ENCODE results near the gene ATP8B3.
A peak's percentile ranks its signal among the peaks of the same experiment; 100 is the strongest.

Gene ATP8B3

GRCh38 chr19:1780272-1780958 is 31.7 kb downstream of the ATP8B3 start:
- no peak for DNase-seq (ENCODE audit: low read depth)

GRCh38 chr19:1779574-1779973 is 32.5 kb downstream of the ATP8B3 start:
- no peak overlapping the region for H3K4me3 ChIP-seq (ENCODE audit: low read depth, low read length)
- no peak for DNase-seq (ENCODE audit: low read depth)

More at GRCh38 chr19:1780272-1780958, 31.7 kb downstream of the ATP8B3 start:
- no peak overlapping the region for H3K4me3 ChIP-seq (ENCODE audit: low read depth, low read length)

- no peak for DNase-seq (ENCODE audit: low read depth)
- no peak overlapping the region for H3K4me3 ChIP-seq (ENCODE audit: low read depth, low read length)
Measured at GRCh38 chr19:1777149-1777548, 34.9 kb downstream of the ATP8B3 start.

GRCh38 chr19:1776606-1777147 is 35.4 kb downstream of the ATP8B3 start:
- DNase-seq (ENCODE audit: low read depth) = no peak
- no peak overlapping the region for H3K4me3 ChIP-seq (ENCODE audit: low read depth, low read length)

- DNase-seq (ENCODE audit: low read depth) = no peak
Measured at GRCh38 chr19:1775951-1776605, 36.0 kb downstream of the ATP8B3 start.

DNA sequence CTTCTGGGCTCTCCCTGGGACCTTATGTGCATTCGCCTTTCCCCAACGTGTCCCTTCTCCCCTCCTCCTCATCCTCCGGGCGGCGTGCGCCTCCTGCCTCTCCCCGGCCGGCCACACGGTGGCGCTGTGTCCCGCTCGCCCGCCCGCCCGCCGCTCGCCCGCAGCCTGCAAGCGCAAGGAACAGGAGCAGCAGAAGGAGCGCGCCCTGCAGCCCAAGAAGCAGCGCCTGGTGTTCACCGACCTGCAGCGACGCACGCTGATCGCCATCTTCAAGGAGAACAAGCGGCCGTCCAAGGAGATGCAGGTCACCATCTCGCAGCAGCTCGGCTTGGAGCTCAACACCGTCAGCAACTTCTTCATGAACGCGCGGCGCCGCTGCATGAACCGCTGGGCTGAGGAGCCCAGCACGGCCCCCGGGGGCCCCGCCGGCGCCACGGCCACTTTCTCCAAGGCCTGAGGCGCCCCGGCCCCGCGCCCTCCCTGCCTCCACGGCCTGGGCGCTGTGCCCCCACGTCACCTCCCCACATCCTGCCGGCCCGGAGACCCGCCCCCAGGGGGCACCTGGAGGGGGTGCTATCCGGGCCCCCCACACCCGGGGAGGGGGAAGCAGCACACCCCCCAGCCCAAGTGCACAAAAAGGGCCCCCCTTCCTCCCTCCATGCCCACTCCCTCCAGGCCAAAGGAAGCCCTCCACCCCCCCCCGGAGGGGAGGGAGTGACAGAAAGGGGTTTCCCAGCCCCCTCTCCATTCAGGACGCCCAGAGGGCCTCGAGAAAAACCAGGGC is 36.9 kb downstream of the ATP8B3 start:
- H3K4me3 ChIP-seq (ENCODE audit: low read depth, low read length) = no peak overlapping the region
- no peak for DNase-seq (ENCODE audit: low read depth)

More at GRCh38 chr19:1775951-1776605, 36.0 kb downstream of the ATP8B3 start:
- H3K4me3 ChIP-seq (ENCODE audit: low read depth, low read length) = no peak overlapping the region

DNA sequence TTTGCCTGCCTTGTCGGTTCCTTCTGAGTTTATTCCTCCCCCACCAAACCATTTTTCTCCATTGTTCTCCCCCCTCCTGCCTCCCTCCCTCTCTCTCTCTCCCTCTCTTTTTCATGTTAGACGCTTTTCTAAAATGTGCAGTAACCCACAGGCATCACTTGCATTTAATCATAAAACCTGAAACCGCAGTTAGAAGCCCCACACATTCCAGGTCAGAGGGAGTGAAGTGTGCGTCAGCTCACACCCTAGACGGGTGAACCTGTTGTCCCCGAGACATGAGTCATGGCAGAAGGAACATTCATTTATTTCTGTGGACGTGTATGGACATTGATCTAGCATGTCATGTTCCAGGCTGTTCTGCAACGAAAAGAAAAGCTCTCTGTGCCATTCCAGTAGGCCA is 38.9 kb downstream of the ATP8B3 start:
- H3K4me3 ChIP-seq (ENCODE audit: low read depth, low read length) = no peak overlapping the region
- peak; percentile 25 for DNase-seq (ENCODE audit: low read depth)

- H3K4me3 ChIP-seq (ENCODE audit: low read depth, low read length) = no peak overlapping the region
- no peak for DNase-seq (ENCODE audit: low read depth)
Measured at GRCh38 chr19:1770866-1771576, 41.1 kb downstream of the ATP8B3 start.

DNA sequence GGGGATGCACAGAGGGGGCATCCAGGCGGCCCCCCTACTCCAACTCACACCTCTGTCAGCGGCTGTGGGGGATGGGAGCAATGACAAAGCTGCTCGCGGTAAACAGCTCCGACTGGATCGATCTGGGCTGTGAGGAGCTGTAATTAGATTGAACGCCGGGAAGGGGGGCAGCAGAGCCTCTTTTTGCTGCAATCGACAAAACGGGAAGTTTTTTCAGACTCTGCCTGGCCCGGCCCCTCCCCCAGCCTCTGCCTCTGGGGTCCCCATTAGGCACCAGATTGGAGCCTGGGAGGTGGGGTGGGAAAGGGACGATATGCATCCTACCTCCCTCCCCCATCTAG is 42.5 kb downstream of the ATP8B3 start:
- no peak overlapping the region for H3K4me3 ChIP-seq (ENCODE audit: low read depth, low read length)
- DNase-seq (ENCODE audit: low read depth) = no peak

- no peak overlapping the region for H3K4me3 ChIP-seq (ENCODE audit: low read depth, low read length)
Measured at GRCh38 chr19:1768918-1769644, 43.0 kb downstream of the ATP8B3 start.

GRCh38 chr19:1768248-1768647 is 43.8 kb downstream of the ATP8B3 start:
- DNase-seq (ENCODE audit: low read depth) = no peak
- no peak overlapping the region for H3K4me3 ChIP-seq (ENCODE audit: low read depth, low read length)

More at GRCh38 chr19:1768918-1769644, 43.0 kb downstream of the ATP8B3 start:
- no peak for DNase-seq (ENCODE audit: low read depth)

DNA sequence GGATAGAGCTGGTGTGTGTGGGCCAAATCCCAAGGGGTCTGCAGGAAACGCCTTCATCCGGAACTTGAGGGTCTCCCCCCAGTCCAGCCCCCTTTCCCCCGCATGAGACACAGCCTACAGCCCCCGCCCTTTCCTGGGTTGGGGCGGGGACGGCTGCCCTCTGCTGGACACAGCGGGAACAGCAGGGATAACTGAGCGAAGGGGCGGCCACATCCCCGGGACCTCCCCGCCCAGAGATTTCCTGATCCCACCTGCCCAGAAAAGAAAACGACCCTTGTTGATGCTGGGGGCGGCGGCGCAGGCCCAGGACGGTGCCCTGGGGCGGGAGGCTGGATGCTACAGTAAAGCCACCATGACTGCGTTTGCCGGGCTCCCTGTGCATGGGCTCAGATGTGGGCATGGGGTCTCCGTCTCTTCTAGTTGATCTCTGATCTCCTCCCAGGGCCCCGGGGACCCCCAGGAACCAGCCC is 44.6 kb downstream of the ATP8B3 start:
- H3K4me3 ChIP-seq (ENCODE audit: low read depth, low read length) = no peak overlapping the region
- DNase-seq (ENCODE audit: low read depth) = no peak

DNA sequence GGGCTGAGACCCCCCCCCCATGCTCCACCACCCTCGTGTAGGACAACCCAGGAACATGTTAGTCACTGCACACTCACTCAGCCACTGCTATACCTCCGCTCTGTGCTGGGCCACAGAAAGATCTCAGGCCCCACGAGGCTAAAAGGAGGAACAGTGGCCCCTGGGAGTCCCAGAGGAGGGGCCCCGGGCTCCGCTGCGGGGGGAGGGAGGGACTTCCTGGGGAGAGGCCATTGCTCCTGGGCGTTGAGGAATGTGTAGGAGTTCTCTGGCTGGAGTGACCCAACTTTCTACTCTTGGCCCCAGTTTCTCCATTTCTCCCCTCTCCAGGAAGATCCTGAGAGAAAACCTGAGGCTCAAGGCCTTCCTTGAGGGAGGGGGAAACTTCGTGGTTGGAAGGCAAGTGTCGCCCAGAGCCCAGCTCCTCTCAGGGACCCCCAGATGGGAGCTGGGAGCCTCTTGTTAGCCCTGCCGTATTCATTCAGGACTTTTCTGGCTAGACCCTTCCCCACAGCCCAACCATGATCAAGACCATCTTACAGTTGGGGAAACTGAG is 45.2 kb downstream of the ATP8B3 start:
- H3K4me3 ChIP-seq (ENCODE audit: low read depth, low read length) = no peak overlapping the region
- no peak for DNase-seq (ENCODE audit: low read depth)

GRCh38 chr19:1765904-1766799 is 45.9 kb downstream of the ATP8B3 start:
- no peak overlapping the region for H3K4me3 ChIP-seq (ENCODE audit: low read depth, low read length)
- no peak for DNase-seq (ENCODE audit: low read depth)

- DNase-seq (ENCODE audit: low read depth) = no peak
- no peak overlapping the region for H3K4me3 ChIP-seq (ENCODE audit: low read depth, low read length)
Measured at GRCh38 chr19:1765232-1765903, 46.7 kb downstream of the ATP8B3 start.

- DNase-seq (ENCODE audit: low read depth) = no peak
Measured at GRCh38 chr19:1764729-1765128, 47.3 kb downstream of the ATP8B3 start.

More at GRCh38 chr19:1764729-1765128, 47.3 kb downstream of the ATP8B3 start:
- no peak overlapping the region for H3K4me3 ChIP-seq (ENCODE audit: low read depth, low read length)
